Neural progenitor cell (in vitro differentiated cells): Measurements from ENCODE around the gene MITD1. TPM values are rescaled to one million over a fixed set of nuclear protein-coding genes. Genes with fewer than 3 reads are reported as not detected.

Source experiments
- DNase-seq: peaks from one replicate; pipeline ENCODE4 v3.0.0-alpha.2; 2016; ENCODE audit warnings: low spot score
- H2AFZ ChIP-seq: fragments of 200-600 bp; sonication (generic); replicated peaks from 2 replicates; pipeline ENCODE4 v1.6.1; 2016; ENCODE audit warnings: antibody characterized with exemption
- H3F3A ChIP-seq: fragments of 200-600 bp; sonication (generic); 2 replicates; pipeline ENCODE4 v1.6.1; 2016; ENCODE audit warnings: antibody characterized with exemption, low read depth
- H3K27ac ChIP-seq: fragments of 200-600 bp; sonication (generic); 2 replicates; pipeline ENCODE4 v1.5.1; 2016; ENCODE audit warnings: mild to moderate bottlenecking
- H3K27me3 ChIP-seq: fragments of 200-600 bp; sonication (generic); 2 replicates; pipeline ENCODE4 v1.6.1; 2016; ENCODE audit warnings: mild to moderate bottlenecking, moderate library complexity
- H3K36me3 ChIP-seq: fragments of 200-600 bp; sonication (generic); 2 replicates; pipeline ENCODE4 v1.5.1; 2016
- H3K4me1 ChIP-seq: fragments of 200-600 bp; sonication (generic); 2 replicates; pipeline ENCODE4 v1.6.1; 2016; ENCODE audit warnings: mixed run types
- H3K4me2 ChIP-seq: fragments of 200-600 bp; sonication (generic); 2 replicates; pipeline ENCODE4 v1.6.1; 2016
- H3K4me3 ChIP-seq: fragments of 200-600 bp; sonication (generic); 2 replicates; pipeline ENCODE4 v1.5.1; 2016
- H3K79me2 ChIP-seq: fragments of 200-600 bp; sonication (generic); 2 replicates; pipeline ENCODE4 v1.6.1; 2016; ENCODE audit warnings: low read depth
- H3K9ac ChIP-seq: fragments of 200-600 bp; sonication (generic); 2 replicates; pipeline ENCODE4 v1.6.1; 2016
- H3K9me3 ChIP-seq: fragments of 200-600 bp; sonication (generic); 2 replicates; pipeline ENCODE4 v1.5.1; 2016; ENCODE audit warnings: low read depth
- H4K20me1 ChIP-seq: fragments of 200-600 bp; sonication (generic); 2 replicates; pipeline ENCODE4 v1.6.1; 2016; ENCODE audit warnings: low read depth
- H3K27ac Mint-ChIP-seq: 3 replicates; pipeline ENCODE4 v1.8.0; 2021; ENCODE audit warnings: mixed read lengths
- H3K27me3 Mint-ChIP-seq: 2 replicates; pipeline ENCODE4 v1.8.0; 2022; ENCODE audit warnings: low read depth, mild to moderate bottlenecking, inconsistent platforms, moderate library complexity, mixed read lengths; ENCODE audit not compliant: insufficient read depth
- H3K36me3 Mint-ChIP-seq: 3 replicates; pipeline ENCODE4 v1.8.0; 2021; ENCODE audit warnings: mixed read lengths
- H3K4me1 Mint-ChIP-seq: 3 replicates; pipeline ENCODE4 v1.8.0; 2021; ENCODE audit warnings: mixed read lengths
- H3K4me3 Mint-ChIP-seq: 3 replicates; pipeline ENCODE4 v1.8.0; 2021; ENCODE audit warnings: mild to moderate bottlenecking, moderate library complexity, mixed read lengths
- H3K9me3 Mint-ChIP-seq: 3 replicates; pipeline ENCODE4 v1.8.0; 2020; ENCODE audit warnings: mixed read lengths
- EZH2 ChIP-seq: fragments of 200-600 bp; sonication (generic); IDR thresholded peaks from 2 replicates; pipeline ENCODE4 v1.6.1; 2017; ENCODE audit warnings: antibody characterized with exemption, mild to moderate bottlenecking, moderate library complexity
- EZH2phosphoT487 ChIP-seq: fragments of 200-600 bp; sonication (generic); IDR thresholded peaks from 2 replicates; pipeline ENCODE4 v1.6.1; 2017; ENCODE audit warnings: antibody characterized with exemption
- total RNA-seq: library from RNA; depleted of rRNA; stranded (reverse); fragments of >200 nt; gene quantifications from 2 replicates; pipeline ENCODE4 v1.2.3, GENCODE V29; 2015; ENCODE audit warnings: low replicate concordance
- TF ChIP-seq, protein P1 (sequence below): fragments of 200-600 bp; sonication (generic); IDR thresholded peaks from 2 replicates; pipeline ENCODE4 v1.5.1; 2017; ENCODE audit warnings: antibody characterized with exemption, mild to moderate bottlenecking

The MITD1 gene
- total RNA-seq, 1 donor from 2014 or later: 82.3 TPM

DNA sequence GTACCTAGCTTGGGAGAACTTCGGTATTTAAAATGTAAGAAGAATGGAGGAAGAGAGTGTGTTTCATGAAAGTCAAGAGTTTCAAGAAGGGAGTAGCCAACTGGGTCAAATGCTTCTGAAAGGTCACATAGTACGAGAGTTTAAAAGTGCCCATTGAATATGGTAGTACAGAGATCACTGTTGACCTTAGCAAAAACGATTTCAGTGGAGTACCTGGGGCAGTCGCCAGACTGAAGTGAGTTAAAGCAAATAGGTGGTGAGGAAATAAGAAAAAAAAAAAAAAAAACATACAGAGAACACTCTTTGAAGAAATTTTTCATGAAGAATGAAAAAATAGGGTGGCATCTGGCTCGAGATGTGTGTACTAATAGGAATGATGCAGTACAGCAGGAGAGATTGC lies 14.6 kb downstream of the MITD1 start:
- H3K79me2 ChIP-seq: no peaks in the 10 kb centered on the region
- H3K9me3 ChIP-seq: no peaks in the 10 kb centered on the region
- TF ChIP-seq EZH2: no peak
- no peak for TF ChIP-seq EZH2phosphoT487
- TF ChIP-seq, protein P1, sequence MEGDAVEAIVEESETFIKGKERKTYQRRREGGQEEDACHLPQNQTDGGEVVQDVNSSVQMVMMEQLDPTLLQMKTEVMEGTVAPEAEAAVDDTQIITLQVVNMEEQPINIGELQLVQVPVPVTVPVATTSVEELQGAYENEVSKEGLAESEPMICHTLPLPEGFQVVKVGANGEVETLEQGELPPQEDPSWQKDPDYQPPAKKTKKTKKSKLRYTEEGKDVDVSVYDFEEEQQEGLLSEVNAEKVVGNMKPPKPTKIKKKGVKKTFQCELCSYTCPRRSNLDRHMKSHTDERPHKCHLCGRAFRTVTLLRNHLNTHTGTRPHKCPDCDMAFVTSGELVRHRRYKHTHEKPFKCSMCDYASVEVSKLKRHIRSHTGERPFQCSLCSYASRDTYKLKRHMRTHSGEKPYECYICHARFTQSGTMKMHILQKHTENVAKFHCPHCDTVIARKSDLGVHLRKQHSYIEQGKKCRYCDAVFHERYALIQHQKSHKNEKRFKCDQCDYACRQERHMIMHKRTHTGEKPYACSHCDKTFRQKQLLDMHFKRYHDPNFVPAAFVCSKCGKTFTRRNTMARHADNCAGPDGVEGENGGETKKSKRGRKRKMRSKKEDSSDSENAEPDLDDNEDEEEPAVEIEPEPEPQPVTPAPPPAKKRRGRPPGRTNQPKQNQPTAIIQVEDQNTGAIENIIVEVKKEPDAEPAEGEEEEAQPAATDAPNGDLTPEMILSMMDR: no peak
- H3K27me3 Mint-ChIP-seq: no peaks in the 10 kb centered on the region
- H3K4me1 ChIP-seq: no peaks in the 10 kb centered on the region
- H4K20me1 ChIP-seq: no peaks in the 10 kb centered on the region
- H3K27me3 ChIP-seq: no peaks in the 10 kb centered on the region
- H3K9me3 Mint-ChIP-seq: no peaks in the 10 kb centered on the region
- H3K36me3 ChIP-seq: peaks cover 8% of the 10 kb centered on the region
- no peak overlapping the region for H3K9ac ChIP-seq
- H3K27ac Mint-ChIP-seq: no peak overlapping the region
- H3F3A ChIP-seq: no peaks in the 10 kb centered on the region
- no peak overlapping the region for H3K4me2 ChIP-seq
- no peak overlapping the region for H3K4me3 Mint-ChIP-seq
- no peak for DNase-seq
- no peak overlapping the region for H2AFZ ChIP-seq
- no peaks in the 10 kb centered on the region for H3K4me1 Mint-ChIP-seq
- H3K27ac ChIP-seq: no peak overlapping the region
- H3K4me3 ChIP-seq: no peak overlapping the region
- no peaks in the 10 kb centered on the region for H3K36me3 Mint-ChIP-seq

DNA sequence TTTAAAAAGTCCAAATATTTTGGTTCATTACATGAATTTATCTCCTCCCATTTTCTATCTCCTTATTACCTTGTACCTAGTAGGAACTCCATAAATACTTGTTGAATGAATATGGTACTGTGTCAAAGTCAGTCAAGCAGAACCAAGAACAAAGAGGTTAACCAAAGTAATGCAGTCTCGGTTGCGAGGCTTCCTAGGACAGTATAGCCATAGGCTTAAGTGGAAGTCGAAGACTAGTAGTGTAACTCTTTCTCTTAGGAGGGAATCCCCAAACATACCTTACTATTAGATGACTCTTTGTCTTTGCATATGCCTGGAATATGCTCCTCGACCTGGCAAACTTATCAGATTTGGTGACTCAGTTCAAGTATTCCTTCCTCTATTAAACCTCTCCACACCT lies 21.3 kb downstream of the MITD1 start:
- Histone ChIP-seq H3F3A (peaks cover 5% of the 10 kb centered on the region), H3K79me2 (peaks cover 11% of the 10 kb centered on the region), H3K4me1 (no peaks in the 10 kb centered on the region), H3K27me3 (no peaks in the 10 kb centered on the region), H2AFZ (no peak overlapping the region), H3K9ac (no peak overlapping the region), H3K4me3 (no peak overlapping the region), H3K9me3 (no peaks in the 10 kb centered on the region), H3K36me3 (no peaks in the 10 kb centered on the region), H3K27ac (no peak overlapping the region), H4K20me1 (no peaks in the 10 kb centered on the region), H3K4me2 (no peak overlapping the region)
- Mint-ChIP-seq H3K4me1 (peaks cover 12% of the 10 kb centered on the region), H3K9me3 (no peaks in the 10 kb centered on the region), H3K36me3 (peaks cover 2% of the 10 kb centered on the region), H3K27me3 (peaks cover 3% of the 10 kb centered on the region), H3K4me3 (no peak overlapping the region), H3K27ac (no peak overlapping the region)
- TF ChIP-seq, protein P1: no peak
- no peak for TF ChIP-seq EZH2
- no peak for TF ChIP-seq EZH2phosphoT487
- no peak for DNase-seq

DNA sequence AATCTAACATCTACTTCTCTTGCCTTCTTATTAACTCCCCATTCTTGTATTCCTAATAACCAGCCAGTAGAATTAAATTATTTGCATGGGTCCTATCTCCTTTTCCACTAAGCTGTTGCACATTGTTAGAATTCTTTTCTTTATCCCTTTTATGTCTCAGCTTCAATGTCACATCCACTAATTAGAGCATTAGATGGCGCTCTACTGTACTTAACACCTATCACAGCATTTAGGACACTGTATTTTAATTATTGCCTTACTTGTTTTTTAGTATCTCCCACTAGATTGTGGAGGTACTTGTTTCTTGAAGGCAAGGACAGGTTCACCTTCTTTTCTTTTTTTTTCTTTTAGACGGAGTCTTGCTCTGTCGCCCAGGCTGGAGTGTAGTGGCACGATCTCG lies 22.3 kb downstream of the MITD1 start:
- H3K4me2 ChIP-seq: no peak overlapping the region

More for the DNA sequence above, 22.3 kb downstream of the MITD1 start:
- Histone ChIP-seq H3K9ac (no peak overlapping the region), H3K27ac (no peak overlapping the region), H4K20me1 (no peaks in the 10 kb centered on the region), H3K27me3 (no peaks in the 10 kb centered on the region), H3K4me1 (peaks cover 7% of the 10 kb centered on the region), H3K36me3 (no peaks in the 10 kb centered on the region), H3F3A (peaks cover 13% of the 10 kb centered on the region), H3K79me2 (peaks cover 11% of the 10 kb centered on the region), H3K4me3 (no peak overlapping the region), H2AFZ (no peak overlapping the region), H3K9me3 (no peaks in the 10 kb centered on the region)
- TF ChIP-seq EZH2 (no peak), EZH2phosphoT487 (no peak)
- TF ChIP-seq, protein P1: no peak
- Mint-ChIP-seq H3K27ac (no peak overlapping the region), H3K9me3 (no peaks in the 10 kb centered on the region), H3K27me3 (peaks cover 3% of the 10 kb centered on the region), H3K4me3 (no peak overlapping the region), H3K36me3 (peaks cover 2% of the 10 kb centered on the region), H3K4me1 (peaks cover 22% of the 10 kb centered on the region)
- no peak for DNase-seq
